HepG2 (cell line): ENCODE data around the gene DNMT1. TPM values are rescaled to one million over a fixed set of nuclear protein-coding genes. Genes with fewer than 3 reads are reported as not detected.
A peak's percentile ranks its signal among the peaks of the same experiment; 100 is the strongest.

Experiments used
- ATAC-seq: fragments of 200-7000 bp; cut with Tn5 transposase; 3 replicates; pipeline ENCODE4 v1.9.1; 2020; ENCODE audit warnings: mild to moderate bottlenecking, moderate library complexity
- BruUV-seq: library from RNA; stranded (reverse); fragments of 400-500 nt; replicated peaks from 2 replicates; lab custom pipeline; 2021; lab: Mats Ljungman, UMichigan
- CTCF ChIA-PET: fragments of 300-600 bp; formaldehyde crosslinking; extraction: SDS; loops from one replicate; lab custom pipeline; 2021; ENCODE audit warnings: low total read pairs, inconsistent platforms, low intra/inter-chr PET ratio; lab: Yijun Ruan, JAX
- POLR2A ChIA-PET: fragments of 350-600 bp; sonication (Branson Sonifier 250); formaldehyde crosslinking; loops from one replicate; lab custom pipeline; 2020; ENCODE audit warnings: antibody characterized with exemption, inconsistent platforms; lab: Yijun Ruan, JAX
- DNase-seq: peaks from one replicate; pipeline ENCODE4 v3.0.0-alpha.2; 2015; ENCODE audit warnings: low spot score
- FAIRE-seq: peaks from 3 replicates; lab custom pipeline; 2011; peaks lifted over from hg19 to GRCh38; lab: Jason Lieb, UNC
- H2AFZ ChIP-seq: one replicate; pipeline ENCODE4 v1.6.1; 2011; ENCODE audit warnings: low read length, inconsistent platforms
- H3K27ac ChIP-seq: fragments of 300-600 bp; 3 replicates; pipeline ENCODE4 v1.8.0; 2011; ENCODE audit warnings: mixed run types, mild to moderate bottlenecking, mixed read lengths, low read length, inconsistent platforms; ENCODE audit not compliant: insufficient read depth; ENCODE audit errors: extremely low read length
- H3K27me3 ChIP-seq, 2 experiments: fragments of 200-600 bp in 1 of 2; 2 replicates in 1 of 2; 3 replicates in 1 of 2; pipeline versions ENCODE4 v1.6.0 to v1.8.0; 2011; ENCODE audit warnings: low read length in 2 of 2, mild to moderate bottlenecking in 2 of 2, moderate library complexity in 2 of 2, inconsistent platforms in 1 of 2; ENCODE audit not compliant: insufficient read depth in 2 of 2, control insufficient read depth in 1 of 2
- H3K36me3 ChIP-seq, 2 experiments: fragments of 200-600 bp in 1 of 2; replicated peaks in 1 of 2; 2 replicates in 1 of 2; 3 replicates in 1 of 2; pipeline versions ENCODE4 v1.5.1 to v1.8.0; 2011; ENCODE audit warnings: low read length in 2 of 2, inconsistent platforms in 1 of 2; ENCODE audit not compliant: insufficient read depth in 2 of 2, control insufficient read depth in 1 of 2
- H3K4me1 ChIP-seq: 2 replicates; pipeline ENCODE4 v1.5.1; 2012; ENCODE audit warnings: low read length, inconsistent platforms; ENCODE audit not compliant: insufficient read depth
- H3K4me2 ChIP-seq: 2 replicates; pipeline ENCODE4 v1.6.0; 2011; ENCODE audit warnings: low read depth, low read length, inconsistent platforms
- H3K4me3 ChIP-seq, 3 experiments: fragments of 200-600 bp in 1 of 3; sonication (generic), shearing (Covaris generic) in 1 of 3; replicated peaks in 1 of 3; 2 replicates each; pipeline ENCODE4 v1.5.1; 2011 to 2016; ENCODE audit warnings: low read length in 3 of 3, inconsistent platforms in 2 of 3, low read depth in 2 of 3, mild to moderate bottlenecking in 2 of 3, control low read depth in 1 of 3, mixed read lengths in 1 of 3; ENCODE audit not compliant: insufficient read depth in 1 of 3
- H3K79me2 ChIP-seq: one replicate; pipeline ENCODE4 v1.6.1; 2011; ENCODE audit warnings: low read length, inconsistent platforms; ENCODE audit not compliant: insufficient read depth
- H3K9ac ChIP-seq: 2 replicates; pipeline ENCODE4 v1.6.0; 2011; ENCODE audit warnings: mild to moderate bottlenecking, low read depth, low read length, inconsistent platforms; ENCODE audit not compliant: insufficient read depth
- H3K9me3 ChIP-seq: 2 replicates; pipeline ENCODE4 v1.5.1; 2012; ENCODE audit warnings: mild to moderate bottlenecking, low read length
- H4K20me1 ChIP-seq: 2 replicates; pipeline ENCODE4 v1.6.0; 2011; ENCODE audit warnings: inconsistent platforms, mild to moderate bottlenecking, low read length, moderate library complexity; ENCODE audit not compliant: insufficient read depth
- E2F1 ChIP-seq: sonication (generic); formaldehyde crosslinking; IDR thresholded peaks from 2 replicates; pipeline ENCODE4 v1.5.0; 2020; ENCODE audit warnings: missing genetic modification reagents
- ZBTB25 ChIP-seq: IDR thresholded peaks from 2 replicates; pipeline ENCODE4 v1.6.1; 2018; ENCODE audit warnings: missing genetic modification reagents
- ZFP1 ChIP-seq: IDR thresholded peaks from 2 replicates; pipeline ENCODE4 v1.6.1; 2016
- ZNF101 ChIP-seq: sonication (generic); formaldehyde crosslinking; IDR thresholded peaks from 2 replicates; pipeline ENCODE4 v1.4.0; 2020; ENCODE audit warnings: mild to moderate bottlenecking, low read depth, missing genetic modification reagents, borderline replicate concordance
- WGBS: methylation state at CpG from one replicate; pipeline ENCODE4 v1.1.6; 2017; ENCODE audit warnings: low lambda C conversion rate; 5-methylcytosine and 5-hydroxymethylcytosine counted together
- in situ Hi-C: cut with HindIII; loops from 2 replicates; pipeline ENCODE4 v1.10.0; 2017; ENCODE audit warnings: low pct_unique_long_range_greater_than_20kb; ENCODE audit not compliant: extremely low pct_ligation_motif_present
- intact Hi-C: fragments of 100-400 bp; cut with micrococcal nuclease; formaldehyde crosslinking; loops from one replicate; pipeline ENCODE4 v1.10.0; 2022; ENCODE audit not compliant: unreplicated experiment
- polyA plus RNA-seq, 8 experiments: library from polyadenylated mRNA; depleted of rRNA in 3 of 8; stranded (reverse) in 7 of 8; unstranded in 1 of 8; fragments of >200 nt; fragmentation: Illumina TruSeq in 4 of 8; extraction: Trizol in 4 of 8; gene quantifications; 2 replicates each; pipeline versions ENCODE4 v1.2.1 to v1.2.3, GENCODE V29; 2011 to 2016; ENCODE audit warnings: low read depth in 4 of 8, missing spikeins in 1 of 8, mixed read lengths in 1 of 8; ENCODE audit not compliant: insufficient read depth in 1 of 8
- total RNA-seq, 5 experiments: library from RNA; depleted of rRNA; stranded (reverse); fragments of >200 nt; fragmentation: Illumina TruSeq; extraction: Trizol; gene quantifications; 2 replicates each; pipeline ENCODE4 v1.2.3, GENCODE V29; 2016; ENCODE audit warnings: low read depth in 1 of 5
- TF ChIP-seq, protein P1 (sequence below), 2 experiments: fragments of 450-650 bp in 1 of 2; sonication (generic) in 1 of 2; formaldehyde crosslinking in 1 of 2; IDR thresholded peaks; 2 replicates each; pipeline versions ENCODE4 v1.6.1 to v1.8.0; 2016 to 2022; ENCODE audit warnings: antibody characterized with exemption in 1 of 2, mild to moderate bottlenecking in 1 of 2, missing genetic modification reagents in 1 of 2

DNMT1 gene
- total and polyA plus RNA-seq, 2 of the 13 experiments (the other 11 are each of a cell fraction or from before 2014, with no cell fraction given) = 31.2 to 91.1 TPM

GRCh38 chr19:10166046-10166445 is 28.7 kb downstream of the DNMT1 start:
- no peak for DNase-seq
- intact Hi-C loops = no loop called here
- peaks cover 27 to 65% of the 10 kb centered on the region in 2 experiments for H3K36me3 ChIP-seq
- ChIA-PET CTCF (no interaction called here), POLR2A (no interaction called here)
- H3K27me3 ChIP-seq = no peaks in the 10 kb centered on the region
- H3K79me2 ChIP-seq = no peaks in the 10 kb centered on the region
- BruUV-seq = no TSS peak
- no peak overlapping the region for H3K4me3 ChIP-seq
- TF ChIP-seq E2F1 (CRISPR knock-in tag) (no peak), ZNF101 (CRISPR knock-in tag) (no peak)
- H4K20me1 ChIP-seq = no peaks in the 10 kb centered on the region
- in situ Hi-C loops = no loop called here
- H3K4me1 ChIP-seq = no peaks in the 10 kb centered on the region
- H3K27ac ChIP-seq = no peak overlapping the region
- H2AFZ ChIP-seq = no peak overlapping the region
- no peak for FAIRE-seq
- no peak; the same call in 2 of the 3 replicates for ATAC-seq
- no peak overlapping the region for H3K4me2 ChIP-seq
- H3K9me3 ChIP-seq = no peaks in the 10 kb centered on the region
- H3K9ac ChIP-seq = no peak overlapping the region
- WGBS = 96% methylated on average over 5 of the region's 5 CpGs

DNA sequence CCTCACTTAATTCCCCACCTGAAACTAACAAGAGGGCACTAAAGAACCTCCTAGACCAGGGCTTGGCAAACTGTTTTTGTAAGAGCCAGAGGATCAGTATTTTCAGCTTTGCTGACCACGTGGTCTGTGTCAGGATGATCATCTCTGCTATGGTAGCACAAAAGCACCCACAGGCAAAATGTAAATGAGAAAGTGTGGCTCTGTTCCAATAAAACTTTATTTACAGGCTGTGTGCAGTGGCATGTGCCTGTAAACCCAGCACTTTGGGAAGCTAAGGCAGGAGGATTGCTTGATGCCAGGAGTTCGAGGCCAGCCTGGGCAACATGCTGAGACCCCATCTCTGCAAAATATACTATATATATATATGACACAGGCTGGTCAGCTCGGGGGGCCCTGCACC is 31.2 kb downstream of the DNMT1 start:
- H3K27me3 ChIP-seq = no peaks in the 10 kb centered on the region
- no peak for FAIRE-seq
- ATAC-seq = no peak
- H3K4me2 ChIP-seq = no peak overlapping the region
- WGBS = 84% methylated on average over 2 of the region's 3 CpGs
- H3K9ac ChIP-seq = no peak overlapping the region
- DNase-seq = no peak
- H3K36me3 ChIP-seq = peaks cover 34 to 74% of the 10 kb centered on the region in 2 experiments; a peak in 4 of 5 replicates
- no peak overlapping the region for H2AFZ ChIP-seq
- H4K20me1 ChIP-seq = no peaks in the 10 kb centered on the region
- in situ Hi-C loops (no loop called here), intact Hi-C loops (no loop called here)
- no peak overlapping the region for H3K4me3 ChIP-seq
- no TSS peak for BruUV-seq
- CTCF ChIA-PET = no interaction called here
- POLR2A ChIA-PET = no interaction called here
- H3K79me2 ChIP-seq = no peaks in the 10 kb centered on the region
- no peak overlapping the region for H3K27ac ChIP-seq
- H3K4me1 ChIP-seq = no peaks in the 10 kb centered on the region
- no peaks in the 10 kb centered on the region for H3K9me3 ChIP-seq
- TF ChIP-seq ZBTB25 (CRISPR knock-in tag) = no peak
- TF ChIP-seq, protein P1, sequence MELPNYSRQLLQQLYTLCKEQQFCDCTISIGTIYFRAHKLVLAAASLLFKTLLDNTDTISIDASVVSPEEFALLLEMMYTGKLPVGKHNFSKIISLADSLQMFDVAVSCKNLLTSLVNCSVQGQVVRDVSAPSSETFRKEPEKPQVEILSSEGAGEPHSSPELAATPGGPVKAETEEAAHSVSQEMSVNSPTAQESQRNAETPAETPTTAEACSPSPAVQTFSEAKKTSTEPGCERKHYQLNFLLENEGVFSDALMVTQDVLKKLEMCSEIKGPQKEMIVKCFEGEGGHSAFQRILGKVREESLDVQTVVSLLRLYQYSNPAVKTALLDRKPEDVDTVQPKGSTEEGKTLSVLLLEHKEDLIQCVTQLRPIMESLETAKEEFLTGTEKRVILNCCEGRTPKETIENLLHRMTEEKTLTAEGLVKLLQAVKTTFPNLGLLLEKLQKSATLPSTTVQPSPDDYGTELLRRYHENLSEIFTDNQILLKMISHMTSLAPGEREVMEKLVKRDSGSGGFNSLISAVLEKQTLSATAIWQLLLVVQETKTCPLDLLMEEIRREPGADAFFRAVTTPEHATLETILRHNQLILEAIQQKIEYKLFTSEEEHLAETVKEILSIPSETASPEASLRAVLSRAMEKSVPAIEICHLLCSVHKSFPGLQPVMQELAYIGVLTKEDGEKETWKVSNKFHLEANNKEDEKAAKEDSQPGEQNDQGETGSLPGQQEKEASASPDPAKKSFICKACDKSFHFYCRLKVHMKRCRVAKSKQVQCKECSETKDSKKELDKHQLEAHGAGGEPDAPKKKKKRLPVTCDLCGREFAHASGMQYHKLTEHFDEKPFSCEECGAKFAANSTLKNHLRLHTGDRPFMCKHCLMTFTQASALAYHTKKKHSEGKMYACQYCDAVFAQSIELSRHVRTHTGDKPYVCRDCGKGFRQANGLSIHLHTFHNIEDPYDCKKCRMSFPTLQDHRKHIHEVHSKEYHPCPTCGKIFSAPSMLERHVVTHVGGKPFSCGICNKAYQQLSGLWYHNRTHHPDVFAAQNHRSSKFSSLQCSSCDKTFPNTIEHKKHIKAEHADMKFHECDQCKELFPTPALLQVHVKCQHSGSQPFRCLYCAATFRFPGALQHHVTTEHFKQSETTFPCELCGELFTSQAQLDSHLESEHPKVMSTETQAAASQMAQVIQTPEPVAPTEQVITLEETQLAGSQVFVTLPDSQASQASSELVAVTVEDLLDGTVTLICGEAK (IDR thresholded peaks at IDR 0.05) = no peak
- TF ChIP-seq, protein P1 (CRISPR knock-in tag; IDR thresholded peaks at IDR 0.05) = peak; percentile 76; the same call in 1 of the 2 replicates
- TF ChIP-seq ZFP1 (CRISPR knock-in tag) = no peak
